Measurements from ENCODE around the gene MBP.

The MBP gene

DNA sequence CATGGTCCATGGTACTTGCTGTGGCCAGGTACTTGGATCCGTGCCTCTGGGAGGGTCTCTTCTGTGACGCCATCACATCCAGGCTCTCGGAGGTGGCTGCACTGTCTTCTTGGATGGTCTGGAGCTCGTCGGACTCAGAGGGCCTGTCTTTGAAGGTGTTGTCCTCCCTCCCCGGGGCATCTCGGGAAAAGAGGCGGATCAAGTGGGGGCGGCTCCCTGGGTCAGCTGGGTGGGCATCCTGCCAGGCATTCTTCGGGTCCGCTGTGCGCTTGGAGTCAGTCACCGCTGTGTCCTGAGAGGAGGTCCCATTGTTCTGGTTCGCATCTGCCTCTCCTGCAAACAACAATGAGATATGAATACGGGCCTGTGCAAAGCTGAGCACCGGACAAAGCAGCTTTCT, 115.6 kb downstream of the MBP start:
- DNase-seq = no peak

DNA sequence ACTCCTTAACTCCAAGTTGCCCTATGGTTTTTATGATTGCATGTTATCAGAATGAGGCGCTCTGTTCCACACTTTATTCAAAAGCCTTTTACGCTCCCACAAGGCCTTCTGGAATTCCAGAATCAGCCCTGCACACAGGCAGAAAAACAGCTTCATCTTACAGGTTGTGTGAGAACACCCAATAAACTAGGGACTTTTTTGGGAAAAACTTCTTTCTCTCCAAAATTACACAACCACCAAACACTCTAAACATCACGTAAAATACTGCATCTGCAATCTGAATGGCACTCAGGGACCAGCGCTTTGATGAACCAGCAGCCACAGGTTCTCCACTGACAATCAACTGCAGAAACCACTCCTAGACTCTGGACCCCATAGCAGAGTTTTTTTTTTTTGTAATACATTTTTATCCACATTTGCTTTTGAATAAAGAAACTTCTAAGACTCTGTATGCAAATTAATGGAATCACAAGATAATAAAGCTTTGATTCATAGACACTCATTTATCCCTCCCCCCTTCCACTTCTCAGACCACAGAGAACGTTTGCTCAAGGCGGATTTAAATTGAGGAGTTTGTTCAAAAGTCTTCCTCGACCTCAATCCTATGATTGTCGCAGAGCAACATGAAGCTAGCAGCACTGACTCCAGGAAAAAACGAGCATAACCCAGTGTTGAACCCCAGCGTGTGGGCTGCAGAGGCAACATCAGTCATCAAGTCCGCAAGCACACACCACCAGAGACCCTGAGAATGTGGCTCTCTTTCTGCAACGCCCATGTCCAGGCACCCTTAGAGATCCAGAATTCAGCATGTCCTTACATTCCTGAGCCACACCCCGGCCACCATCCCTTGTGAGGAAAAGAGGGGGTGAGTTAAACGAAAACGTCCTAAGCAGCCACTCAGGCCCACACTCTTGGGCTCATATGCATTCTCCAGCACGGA, 116.5 kb downstream of the MBP start:
- DNase-seq = no peak

DNA sequence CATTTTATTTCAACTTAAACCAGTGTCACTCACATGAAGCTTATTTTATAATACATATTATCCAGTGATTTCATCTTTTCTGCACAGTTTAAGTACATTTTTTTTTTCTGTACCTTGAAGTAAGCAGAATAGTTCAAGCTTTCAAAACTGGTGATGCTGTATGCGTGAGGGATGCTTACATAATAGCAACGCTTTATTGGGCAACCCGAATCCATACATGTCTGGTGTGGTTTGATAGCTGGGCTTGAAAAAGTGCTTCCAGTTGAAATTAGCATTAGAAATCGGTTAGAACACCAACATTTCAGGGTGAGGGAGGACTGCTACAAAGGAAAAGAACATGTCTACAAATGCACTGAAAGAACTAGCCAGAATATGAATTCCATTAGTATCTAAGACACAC, 117.4 kb downstream of the MBP start:
- DNase-seq = no peak

DNA sequence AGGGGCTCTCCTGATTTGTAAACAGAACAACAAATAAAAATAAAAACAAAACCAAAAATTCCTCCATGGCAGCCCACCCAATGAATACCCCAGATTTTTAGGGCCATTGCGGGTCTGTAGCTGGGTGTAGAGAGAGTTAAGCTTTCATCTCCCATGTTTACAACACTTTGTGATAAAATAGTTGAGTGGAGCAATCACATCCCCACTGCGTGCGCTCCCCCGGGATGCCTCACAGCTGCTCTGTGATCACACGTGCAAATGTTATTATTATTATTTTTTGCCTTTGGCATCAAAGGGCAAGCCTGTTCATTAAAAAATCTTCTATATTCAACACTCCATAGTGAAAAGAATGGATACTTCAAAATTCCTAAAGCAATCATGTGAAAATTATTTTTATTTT, 118.0 kb downstream of the MBP start:
- no peak for DNase-seq

DNA sequence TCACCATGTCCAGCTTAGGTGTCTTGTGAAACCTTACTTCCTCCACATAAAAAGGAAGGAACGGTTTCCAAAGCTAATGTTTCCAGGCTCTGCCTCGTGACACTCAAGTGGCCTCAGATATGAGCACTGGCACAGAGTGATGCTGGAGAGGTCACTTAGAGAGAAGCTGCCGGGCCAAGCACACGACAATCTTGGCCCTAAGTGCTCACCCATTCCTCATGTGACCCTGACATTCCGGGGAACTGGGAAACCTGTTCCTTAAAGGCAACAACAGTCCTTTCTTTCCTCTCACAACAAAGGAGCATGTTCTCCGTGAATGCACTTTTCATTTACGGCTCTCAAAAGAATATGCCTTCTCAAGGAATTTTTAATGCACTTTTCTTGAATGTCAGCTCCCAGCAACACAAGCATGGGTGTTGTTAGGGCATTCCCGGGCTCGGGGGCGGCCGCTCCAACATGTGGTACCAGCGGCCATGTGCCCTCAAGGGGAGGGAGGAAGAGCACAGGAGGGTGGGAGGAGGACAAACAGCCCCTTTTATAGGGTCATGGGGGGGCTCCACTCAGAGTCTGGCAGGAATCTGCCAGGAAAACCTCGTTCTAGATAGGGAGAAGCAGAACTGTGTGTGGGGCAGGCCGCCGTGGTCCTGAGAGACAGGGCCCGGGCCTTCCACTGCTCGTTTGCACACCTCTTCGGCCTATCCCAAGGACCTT, 118.6 kb downstream of the MBP start:
- no peak for DNase-seq

DNA sequence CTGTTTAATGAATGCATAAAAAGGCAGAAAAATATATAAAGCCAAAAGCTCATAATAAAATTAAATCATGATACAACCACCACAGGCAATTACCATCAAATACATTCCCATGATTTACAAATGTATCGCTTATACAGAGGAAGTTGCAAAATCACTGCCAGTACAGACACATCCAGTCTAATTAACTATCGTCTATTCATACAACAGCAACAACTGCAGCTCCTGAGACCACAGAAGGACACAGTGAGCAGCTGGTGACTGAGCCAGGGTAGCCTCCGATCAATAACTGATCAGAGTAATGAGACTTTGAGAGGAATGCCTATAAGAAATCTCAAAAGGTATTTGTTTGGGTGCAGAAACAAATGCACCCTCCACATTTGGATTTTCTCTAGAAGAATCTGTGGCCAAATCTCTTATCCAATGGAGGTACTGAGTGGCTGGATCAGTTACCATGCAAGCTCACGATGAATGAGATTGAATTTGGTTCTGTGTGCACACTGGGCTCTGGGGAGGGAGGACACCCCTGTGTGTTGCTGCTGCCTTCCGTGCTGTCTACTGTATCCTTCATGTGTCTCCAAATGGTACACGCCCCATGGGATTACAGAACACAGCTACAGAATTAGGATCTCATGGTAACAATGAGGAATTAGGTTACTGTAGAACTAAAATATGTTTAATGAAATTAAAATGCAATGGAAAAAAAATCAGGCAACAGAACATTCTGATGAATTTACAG, 119.6 kb downstream of the MBP start:
- DNase-seq = no peak

DNA sequence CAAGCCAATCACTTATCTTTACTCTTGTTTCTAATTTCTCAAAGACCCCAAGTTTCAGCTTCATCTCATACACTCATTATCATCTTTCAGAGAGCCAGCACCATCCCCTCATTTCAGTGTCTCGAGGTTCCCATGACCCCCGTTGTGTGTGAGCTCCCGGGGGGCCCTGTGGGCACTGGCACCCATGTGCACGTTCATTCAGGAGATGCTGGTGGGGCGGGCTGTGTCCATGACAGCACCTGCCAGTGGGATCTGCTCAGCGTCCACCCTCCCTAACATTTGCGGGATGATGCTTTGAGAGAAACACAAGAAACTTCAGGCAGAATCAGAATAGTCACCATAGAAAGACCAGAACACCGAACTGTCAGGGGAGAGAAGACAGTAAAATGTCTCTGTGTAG, 120.5 kb downstream of the MBP start:
- no peak for DNase-seq

DNA sequence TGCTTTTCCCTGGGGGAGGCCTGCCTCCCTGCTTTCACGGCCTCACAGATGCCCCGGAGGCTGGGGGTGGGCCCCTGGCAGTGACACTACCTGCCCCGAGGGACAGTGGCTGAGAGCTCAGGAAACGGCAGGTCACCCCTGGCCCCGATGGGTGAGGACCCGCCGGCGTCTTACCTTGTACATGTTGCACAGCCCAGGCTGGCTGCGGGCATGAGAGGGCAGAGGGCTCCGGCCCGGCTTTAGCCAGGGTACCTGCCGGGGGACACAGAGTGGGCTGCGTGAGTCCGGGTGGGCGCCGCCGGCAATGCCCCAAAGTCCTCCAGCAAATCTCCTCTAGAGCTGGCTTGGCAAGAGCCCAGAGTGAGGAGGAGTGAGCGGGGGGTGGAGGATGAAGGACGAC, 122.9 kb downstream of the MBP start:
- no peak for DNase-seq

DNA sequence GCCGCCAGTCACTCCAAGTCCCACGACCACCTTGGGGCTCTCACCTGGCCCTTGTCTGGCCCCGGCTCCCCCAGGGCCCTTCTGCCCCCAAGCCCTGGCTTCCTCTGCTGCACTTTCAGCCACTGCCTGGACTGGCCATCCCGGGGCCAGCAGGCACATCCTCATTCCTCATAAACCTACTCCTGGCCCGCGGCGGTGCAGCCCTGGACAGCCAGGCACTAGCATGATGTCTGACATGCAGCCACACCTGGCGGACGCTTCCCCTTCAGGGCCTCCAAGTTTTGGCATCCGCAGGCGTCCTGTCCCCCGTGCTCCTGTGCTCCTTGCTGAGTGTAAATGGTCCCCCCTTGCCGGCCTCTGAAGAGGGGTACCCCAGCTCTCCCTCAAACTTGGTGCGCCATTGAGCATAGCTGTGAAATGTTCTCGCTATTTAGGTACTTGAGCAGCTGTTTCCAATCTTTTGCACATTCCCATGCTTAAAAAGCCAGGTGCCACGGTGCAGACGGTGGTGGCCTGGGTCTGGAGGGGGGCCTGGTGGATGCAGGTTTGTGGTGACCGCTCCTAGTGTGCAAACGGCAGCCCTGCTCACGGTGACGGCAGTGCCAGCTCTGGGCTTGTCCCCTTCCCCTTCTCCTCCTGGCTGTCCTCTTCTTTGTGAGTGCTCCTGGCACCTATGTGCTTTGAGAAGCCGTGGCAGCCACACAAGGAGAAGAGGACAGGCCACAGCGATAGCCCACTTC, 123.8 kb downstream of the MBP start:
- DNase-seq = no peak

DNA sequence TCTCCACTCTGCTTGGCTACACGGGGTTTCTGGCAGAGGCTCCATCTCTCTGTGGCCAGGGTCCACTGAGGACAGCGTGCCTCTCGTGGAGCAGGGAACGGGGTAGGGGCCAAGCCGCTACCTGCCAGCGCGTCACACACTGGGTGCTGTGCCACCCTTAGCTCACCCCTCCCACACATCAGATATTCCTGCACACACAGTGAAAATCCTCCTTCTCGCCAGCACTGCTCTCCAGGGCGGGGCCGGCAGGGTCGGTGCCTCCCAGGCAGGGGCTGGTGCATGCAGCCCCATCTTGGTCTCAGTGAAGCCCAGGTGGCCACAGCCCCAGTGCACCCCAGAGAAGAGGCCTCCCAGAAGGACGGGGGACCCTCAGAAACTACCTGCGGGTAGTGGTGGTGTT, 124.6 kb downstream of the MBP start:
- DNase-seq = no peak

DNA sequence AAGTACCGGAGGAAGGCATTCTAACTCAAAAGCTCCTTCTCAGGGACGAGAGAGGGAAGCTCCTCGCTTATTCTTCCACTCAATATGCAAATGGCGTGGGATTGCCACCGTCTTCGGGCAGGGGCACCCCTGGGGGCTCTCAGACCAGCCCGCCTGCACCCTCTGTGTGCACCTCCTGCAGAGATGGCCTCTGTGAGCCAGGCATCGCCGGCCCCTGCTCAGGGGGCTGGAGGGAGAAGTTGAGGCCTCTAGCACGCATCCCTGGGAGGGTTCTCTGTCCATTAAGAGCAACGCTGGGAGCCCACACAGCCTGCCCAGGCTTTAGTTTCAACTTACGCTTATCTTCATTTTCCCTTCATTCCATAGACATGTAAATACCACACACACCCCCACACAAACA, 125.3 kb downstream of the MBP start:
- DNase-seq = no peak

DNA sequence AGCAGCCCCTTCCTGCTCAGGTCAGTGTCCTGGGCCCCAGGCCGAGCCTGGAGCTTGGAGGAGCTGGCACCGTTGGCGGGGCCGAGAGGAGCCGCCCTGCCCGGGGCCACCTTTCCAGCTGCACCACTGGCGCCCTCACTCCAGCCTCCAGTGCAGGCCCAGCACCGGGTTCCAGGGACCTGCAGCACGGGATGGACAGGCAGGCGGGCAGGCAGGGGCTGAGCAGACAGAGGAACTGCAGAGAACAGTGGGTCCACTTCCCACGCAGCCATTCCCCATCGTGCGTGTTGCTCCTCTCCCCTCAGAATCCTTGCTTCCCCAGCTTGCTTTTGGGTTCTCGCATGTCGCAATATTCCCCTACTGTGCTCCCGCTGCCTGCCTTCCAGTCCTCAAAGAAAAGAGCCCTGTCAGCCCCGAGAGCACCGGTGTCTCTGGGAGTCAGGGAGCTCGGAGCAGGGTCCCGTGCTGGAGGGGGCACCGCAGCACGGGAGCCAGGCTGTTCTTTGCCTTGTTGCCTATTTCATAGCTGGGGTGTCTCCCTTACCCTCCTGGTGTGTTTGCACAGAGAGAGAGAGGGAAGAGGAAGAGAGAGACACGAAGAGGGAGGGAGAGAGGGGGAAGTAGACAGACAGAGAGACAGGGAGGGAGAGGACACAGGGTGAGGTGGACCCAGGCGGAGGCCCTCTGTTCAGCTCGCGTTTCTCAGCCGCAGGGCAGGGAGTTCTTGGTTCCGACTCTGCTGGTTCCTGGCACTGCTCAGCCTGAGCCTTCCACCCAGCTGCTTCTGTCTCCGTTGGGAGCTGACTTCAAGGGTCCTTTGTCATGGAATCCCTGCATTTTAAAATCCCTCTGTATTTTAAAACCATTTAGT, 126.0 kb downstream of the MBP start:
- DNase-seq = no peak

DNA sequence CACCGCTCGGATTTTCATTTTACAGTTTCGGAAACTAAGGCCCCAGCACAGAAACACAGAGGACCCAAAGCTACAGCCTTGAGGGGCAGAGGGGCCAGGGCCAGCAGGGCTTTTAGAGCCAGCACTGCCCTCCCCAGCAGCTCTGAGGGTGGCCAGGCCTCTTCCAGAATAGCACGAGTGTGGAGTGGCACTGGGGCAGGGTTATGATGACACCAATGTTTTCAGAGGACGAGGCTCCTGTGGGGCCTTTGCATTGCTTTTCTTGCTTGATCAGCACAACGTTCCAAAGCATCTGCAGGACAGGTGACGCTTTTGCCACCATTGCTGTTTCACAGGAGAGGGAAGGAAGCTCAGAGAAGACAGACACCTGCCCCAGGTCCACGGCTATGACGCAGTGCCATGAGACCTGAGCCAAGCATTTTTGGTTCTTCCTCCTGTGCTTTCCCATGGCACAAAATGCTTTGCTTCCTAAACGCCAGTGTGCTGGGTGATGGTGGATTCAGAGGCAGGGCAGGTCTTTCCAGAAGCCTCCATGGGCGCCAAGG, 126.9 kb downstream of the MBP start:
- no peak for DNase-seq

DNA sequence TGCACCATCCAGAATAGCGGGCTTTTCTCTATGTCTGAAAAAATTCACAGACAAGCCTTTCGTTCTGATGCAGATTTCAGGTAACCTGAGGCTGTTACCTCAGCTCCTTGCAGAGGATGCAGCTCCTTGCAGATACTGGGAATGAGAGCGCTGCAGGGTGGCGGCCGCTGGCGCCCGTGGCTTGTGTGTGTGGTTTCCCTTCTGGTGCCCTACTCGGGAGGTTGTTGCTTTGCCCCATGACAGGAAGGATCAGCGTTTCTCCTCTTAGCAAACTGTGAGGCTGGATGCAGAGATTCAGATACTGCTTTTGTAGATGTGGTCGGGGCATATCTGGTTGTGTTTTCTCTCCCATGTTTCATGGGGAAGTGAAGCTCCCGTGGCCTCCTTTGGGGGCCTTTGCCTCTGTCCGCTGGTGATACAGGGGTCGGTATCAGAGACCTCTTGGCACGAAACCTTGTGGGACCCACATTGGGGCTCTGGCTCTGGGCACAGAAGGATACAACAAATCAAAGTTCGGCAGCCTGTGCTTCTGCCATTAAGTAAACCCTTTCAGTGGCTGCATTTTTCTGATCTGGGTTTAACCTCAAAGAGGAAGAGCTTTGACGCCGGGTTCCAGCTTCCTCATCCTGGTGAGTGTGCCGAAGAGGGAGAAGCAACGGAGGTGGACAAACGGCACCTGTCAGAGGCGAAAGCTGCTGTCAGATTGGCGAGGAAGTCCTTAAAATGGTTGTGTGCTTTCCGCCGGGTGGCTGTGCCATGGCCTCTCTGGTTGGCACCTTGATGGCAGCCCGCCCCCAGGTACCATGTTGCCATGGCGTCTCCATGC, 127.8 kb downstream of the MBP start:
- DNase-seq = no peak

DNA sequence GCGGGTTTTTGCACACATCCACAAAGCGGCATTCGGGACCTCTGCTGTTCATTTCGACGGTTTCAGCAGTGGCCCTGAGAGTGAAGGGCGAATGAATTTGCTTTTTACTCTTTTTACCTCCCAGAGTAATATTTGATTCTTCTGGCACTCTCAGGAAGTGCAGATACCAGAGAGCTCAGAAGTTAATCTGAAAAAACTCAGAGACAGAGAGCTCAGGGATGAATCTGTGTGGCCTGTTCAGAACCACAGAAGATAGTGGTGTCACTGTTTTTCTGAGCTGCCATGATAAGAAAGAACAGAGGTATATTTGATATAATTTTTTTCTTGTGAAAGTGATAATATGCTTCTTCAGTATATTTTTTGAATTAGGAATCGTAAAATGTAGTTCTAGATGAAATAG, 129.3 kb downstream of the MBP start:
- no peak for DNase-seq

DNA sequence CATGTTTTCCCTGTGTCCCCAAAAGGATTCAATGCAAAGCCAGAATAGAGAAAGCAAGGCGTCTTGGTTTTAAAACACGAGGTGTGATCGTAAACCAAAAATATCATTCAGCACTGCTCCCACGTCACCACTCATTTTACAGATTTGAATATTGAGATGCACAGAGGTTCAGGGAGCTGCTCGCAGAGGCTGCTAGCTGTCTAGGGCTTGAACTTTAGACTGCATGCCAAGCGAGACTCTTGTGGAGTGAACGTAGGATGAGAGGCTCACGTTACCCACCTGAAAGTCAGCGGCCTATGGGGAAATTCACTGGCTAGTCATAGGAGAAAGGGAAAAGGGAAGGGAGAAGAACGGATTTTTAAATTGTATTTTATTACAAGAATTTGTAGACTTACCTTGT, 130.1 kb downstream of the MBP start:
- DNase-seq = no peak

DNA sequence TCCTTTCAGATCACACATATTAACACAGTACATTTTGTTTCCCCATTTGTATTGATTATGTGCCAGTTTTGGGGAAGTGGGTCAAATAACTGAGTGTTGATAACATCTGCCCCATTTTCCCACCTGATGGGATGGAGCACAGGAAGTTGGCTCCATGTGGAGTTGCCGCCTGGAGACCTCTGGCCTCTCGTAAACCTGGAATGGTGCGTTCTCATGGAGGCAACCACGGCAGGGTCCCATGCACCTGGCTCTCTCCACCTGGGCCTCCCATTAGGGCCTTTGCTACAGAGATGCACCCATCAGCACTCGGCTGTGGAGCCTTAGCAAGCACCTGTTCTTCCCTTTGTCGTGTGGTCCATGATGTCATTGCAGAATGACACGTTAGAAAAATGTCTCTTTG, 130.6 kb downstream of the MBP start:
- no peak for DNase-seq

DNA sequence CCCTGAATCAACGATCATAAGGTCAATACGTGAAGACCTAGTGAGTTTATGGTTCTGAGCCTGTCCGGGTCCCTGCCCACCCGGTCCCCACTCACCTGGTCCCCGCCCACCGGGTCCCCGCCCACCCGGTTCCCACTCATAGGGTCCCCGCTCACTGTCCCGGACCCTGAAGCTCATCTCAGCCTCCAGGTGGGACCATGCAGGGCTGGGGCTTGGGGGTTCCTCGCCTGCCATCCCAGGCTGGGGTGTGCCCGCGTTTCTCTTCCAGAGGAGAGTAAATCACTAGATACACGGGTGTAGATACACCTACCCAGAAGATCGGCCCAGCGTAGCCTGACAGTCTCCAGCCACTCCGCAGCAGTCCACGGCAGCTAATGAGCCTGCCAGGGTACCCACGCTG, 131.5 kb downstream of the MBP start:
- DNase-seq = no peak

DNA sequence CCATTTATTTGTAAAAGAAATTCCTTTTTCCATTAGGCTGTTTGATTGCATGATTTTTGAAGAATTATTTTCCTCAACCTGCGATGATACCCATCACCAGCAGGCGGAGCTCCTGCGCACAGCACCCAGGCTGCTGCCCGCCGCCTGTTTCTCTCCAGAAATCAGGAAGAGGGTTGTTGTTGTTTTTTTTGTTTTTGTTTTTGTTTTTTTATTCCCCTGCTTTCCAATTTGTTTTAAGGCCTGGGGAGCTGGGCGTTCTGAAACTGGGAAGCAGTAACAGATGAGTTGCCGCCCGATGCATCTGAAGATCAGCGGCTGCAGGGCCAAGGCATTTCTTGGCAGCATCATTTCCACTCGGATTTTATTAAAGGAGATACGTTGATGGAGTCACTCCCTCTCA, 132.1 kb downstream of the MBP start:
- peak; percentile 68 for DNase-seq

DNA sequence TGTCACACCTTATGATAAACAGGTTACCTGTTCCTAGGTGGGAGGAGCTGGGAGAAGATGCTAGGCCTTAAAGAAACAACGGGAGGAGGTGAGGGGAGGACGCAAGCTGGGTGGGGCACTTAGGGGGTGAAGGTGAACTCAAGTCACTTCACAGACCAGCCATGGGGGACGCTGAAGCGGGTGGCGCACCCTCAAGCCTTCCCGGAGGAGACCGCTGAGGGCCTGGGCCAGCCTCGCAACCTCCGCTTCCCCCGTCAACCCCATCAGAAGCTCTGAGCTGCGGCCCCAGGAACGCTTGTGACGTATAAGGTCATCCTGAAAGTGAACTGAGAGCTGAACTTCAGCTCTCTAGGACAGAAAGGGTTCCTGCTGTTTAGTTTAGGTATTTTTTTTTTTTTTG, 133.5 kb downstream of the MBP start:
- DNase-seq = no peak

All from femur (tissue), 1 donor.